Measurements from ENCODE around the gene CILP. TPM values are rescaled to one million over a fixed set of nuclear protein-coding genes. Genes with fewer than 3 reads are reported as not detected.
"Not testable (repeated sequence)": the region's sequence is repeated elsewhere in the genome, so short reads cannot be mapped to it uniquely, and the experiment has no call there.

The CILP gene
- total RNA-seq, 1 donor from 2014 or later, result not detected

DNA sequence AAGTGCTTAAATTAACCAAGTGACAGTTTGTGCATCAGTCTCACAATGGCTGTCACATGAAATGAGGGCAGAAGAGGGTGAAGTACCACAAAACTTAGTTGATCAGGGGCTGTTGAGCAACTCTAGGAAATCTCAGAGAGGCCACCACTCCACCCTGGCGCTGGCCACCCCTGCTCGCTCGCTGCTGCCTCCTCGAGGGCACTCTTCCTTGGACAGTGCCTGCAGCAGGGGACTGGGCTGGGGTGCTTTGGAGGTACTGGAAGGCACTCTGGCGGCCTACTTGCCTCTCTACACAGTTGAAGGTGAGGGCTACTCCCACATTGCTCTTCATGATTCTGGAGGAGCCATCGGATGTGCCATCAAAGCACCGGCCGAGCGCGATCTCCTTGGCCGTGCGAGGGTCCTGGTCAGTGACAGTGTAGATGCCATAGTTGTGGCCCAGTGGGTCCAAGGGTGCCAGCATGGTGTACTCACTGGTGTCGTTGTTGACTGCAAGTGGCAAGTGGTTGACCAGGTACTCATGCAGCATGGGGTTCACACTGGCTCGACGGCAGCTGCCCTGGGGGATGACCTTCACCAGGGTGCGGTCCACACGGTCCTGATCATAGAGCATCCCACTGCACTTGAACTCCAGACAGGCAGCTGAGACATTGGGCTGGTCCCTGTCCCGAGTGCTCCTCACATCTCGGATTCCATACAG lies 14.5 kb downstream of the CILP start:
- no peak for DNase-seq (ENCODE audit: low read depth in 2 of 2)

DNA sequence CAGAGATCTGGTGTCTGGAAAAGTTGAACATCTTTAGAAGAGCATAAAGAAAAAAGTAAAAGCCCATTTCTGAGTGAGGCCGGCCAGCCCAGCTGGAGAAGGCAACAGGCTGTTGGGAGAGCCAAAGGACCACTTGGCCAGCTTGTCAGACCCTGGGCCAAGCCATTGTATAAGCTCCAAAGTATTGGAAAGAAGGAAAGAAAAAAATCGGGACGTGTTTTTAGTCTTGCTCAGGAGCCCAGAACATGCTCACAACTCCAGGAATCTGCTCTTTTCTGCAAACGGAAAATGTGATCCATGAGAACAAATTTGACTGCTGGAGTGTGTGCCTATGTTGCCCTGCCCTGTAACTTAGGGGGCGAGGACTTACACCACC lies 15.7 kb downstream of the CILP start:
- no peak for DNase-seq (ENCODE audit: low read depth in 2 of 2)

GRCh38 chr15:65194826-65195547 lies 16.3 kb downstream of the CILP start:
- DNase-seq (ENCODE audit: low read depth in 2 of 2), result no peak

GRCh38 chr15:65192016-65192415 lies 19.3 kb downstream of the CILP start:
- peak in 1 of 2 donors; percentile 49 for DNase-seq (ENCODE audit: low read depth in 2 of 2)

DNA sequence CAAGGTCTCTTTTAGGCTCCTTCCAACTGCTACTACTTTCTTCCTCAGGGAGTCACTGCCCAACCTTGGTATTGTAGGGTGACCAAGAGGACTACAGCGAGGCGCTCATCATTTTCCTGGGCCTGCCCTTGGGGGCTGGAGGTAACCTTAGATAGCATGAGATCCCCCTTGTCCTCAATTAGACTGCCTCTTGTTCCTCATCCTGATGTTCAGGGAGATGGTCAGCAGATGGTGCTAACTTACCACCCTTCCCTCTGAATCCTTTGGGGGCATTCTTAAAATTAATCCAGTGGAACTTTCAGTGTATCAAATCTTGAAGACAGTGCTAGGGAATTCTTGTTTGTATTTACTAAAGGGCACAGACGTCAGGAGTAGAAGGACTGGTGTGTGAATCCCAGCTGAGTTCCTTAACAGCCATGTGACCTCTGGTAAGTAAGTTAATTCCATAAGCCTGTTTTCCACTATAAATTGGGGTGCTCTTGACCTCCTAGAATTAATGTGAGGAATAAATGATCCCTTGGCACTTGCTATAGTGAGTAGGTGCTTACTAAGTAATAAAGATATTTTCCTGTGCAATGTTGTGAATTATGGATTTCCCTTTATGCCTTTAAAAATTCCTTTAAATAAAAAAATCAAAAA lies 22.1 kb downstream of the CILP start:
- DNase-seq (ENCODE audit: low read depth in 2 of 2), result peak; percentile 39 to 61

- not testable (repeated sequence) for DNase-seq (ENCODE audit: low read depth in 2 of 2)
Measured at GRCh38 chr15:65188472-65188871, 22.8 kb downstream of the CILP start.

GRCh38 chr15:65184868-65185717 lies 26.2 kb downstream of the CILP start, which contains the start of gene CLPX:
Gene CLPX, minus strand, starts transcription at chr15:65185342. Its CDS starts 189 bp downstream, at chr15:65185153.
- DNase-seq (ENCODE audit: low read depth in 2 of 2), result peak; percentile 88 to 91

GRCh38 chr15:65184305-65184867 lies 26.9 kb downstream of the CILP start:
- peak; percentile 46 to 75 for DNase-seq (ENCODE audit: low read depth in 2 of 2)

DNA sequence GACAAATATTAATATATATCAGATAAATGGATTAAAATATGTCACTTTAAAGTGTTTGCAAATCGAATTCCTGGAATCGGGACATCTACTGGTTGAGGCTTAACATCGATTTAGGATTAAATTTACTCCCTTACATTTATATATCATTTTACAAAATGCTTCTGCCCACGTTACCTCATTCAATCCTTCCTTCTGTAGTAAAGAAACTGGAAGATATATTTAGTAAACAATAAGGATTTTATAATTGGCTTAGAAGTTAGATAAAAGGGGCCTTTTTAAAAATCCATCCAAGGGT lies 27.5 kb downstream of the CILP start:
- no peak for DNase-seq (ENCODE audit: low read depth in 2 of 2)

GRCh38 chr15:65182538-65182937 lies 28.7 kb downstream of the CILP start:
- DNase-seq (ENCODE audit: low read depth in 2 of 2), result no peak

DNA sequence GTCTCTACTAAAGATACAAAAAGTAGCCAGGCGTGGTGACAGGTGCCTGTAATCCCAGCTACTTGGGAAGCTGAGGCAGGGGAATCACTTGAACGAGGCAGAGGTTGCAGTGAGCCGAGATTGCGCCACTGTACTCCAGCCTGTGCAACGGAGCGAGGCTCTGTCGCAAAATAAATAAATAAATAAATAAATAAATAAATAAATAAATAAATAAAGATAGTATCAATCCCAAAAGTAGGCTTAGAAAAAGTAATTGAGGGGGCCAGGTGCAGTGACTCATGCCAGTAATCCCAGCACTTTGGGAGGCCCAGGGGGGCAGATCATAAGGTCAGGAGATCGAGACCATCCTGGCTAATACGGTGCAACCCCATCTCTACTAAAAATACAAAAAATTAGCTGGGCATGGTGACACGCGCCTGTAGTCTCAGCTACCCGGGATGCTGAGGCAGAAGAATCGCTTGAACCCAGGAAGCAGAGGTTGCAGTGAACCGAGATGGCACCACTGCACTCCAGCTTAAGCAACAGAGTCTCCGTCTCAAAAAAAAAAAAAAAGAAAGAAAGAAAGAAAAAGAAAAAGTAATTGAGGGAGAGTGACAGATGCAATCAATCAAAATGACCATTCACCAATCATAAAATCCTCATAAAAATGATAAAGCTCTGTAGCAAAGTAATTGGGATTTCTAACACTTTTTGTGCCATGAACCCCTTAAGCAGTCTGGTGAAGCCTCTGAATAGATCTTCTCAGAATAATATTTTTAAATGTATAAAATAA lies 29.5 kb downstream of the CILP start:
- DNase-seq (ENCODE audit: low read depth in 2 of 2), result not testable (repeated sequence)

DNA sequence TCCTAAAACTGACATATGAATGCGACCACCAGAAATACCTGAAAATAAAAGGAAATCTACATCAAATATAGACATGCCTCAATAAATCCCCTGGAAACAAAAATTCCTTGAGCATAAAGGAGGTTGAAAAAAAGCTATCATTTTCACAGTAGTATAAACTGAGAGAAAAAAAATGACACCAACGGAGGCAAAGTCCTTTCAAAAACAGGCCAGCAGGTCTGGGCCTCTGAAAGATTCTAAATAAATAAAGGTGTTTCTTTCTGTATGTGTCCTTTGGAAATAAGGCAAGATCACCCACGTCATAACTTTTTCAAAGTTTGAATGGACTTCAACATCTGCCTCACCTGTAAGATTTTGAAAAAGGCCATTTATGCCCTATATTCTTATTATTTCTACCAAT lies 31.1 kb downstream of the CILP start:
- no peak for DNase-seq (ENCODE audit: low read depth in 2 of 2)

- no peak for DNase-seq (ENCODE audit: low read depth in 2 of 2)
Measured at GRCh38 chr15:65177901-65178300, 33.4 kb downstream of the CILP start.

DNA sequence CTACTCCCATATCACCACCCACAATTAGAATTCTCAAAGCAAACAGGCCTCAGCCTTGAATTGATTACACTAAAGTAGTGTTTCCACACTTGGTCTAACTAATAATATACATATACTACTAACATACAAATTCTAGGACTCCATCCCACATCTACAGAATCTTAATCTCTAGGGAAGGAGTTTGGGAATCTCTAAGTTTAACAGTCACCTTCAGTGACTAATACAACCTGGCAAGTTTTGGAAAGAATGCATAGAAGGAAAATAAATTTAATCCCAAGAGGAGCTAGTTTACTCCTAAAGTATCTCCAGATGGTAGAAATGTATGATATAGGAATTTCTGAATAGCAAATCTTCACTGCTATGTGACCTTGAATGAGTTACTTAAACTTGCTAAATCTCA lies 35.2 kb downstream of the CILP start:
- DNase-seq (ENCODE audit: low read depth in 2 of 2), result no peak

GRCh38 chr15:65175511-65175910 lies 35.8 kb downstream of the CILP start:
- no peak for DNase-seq (ENCODE audit: low read depth in 2 of 2)

GRCh38 chr15:65174509-65174908 lies 36.8 kb downstream of the CILP start:
- DNase-seq (ENCODE audit: low read depth in 2 of 2), result no peak

GRCh38 chr15:65172531-65172930 lies 38.7 kb downstream of the CILP start:
- DNase-seq (ENCODE audit: low read depth in 2 of 2), result no peak

GRCh38 chr15:65171428-65171827 lies 39.8 kb downstream of the CILP start:
- DNase-seq (ENCODE audit: low read depth in 2 of 2), result no peak

GRCh38 chr15:65165875-65166274 lies 45.4 kb downstream of the CILP start:
- no peak for DNase-seq (ENCODE audit: low read depth in 2 of 2)

- no peak for DNase-seq (ENCODE audit: low read depth in 2 of 2)
Measured at GRCh38 chr15:65164139-65164538, 47.1 kb downstream of the CILP start.

DNA sequence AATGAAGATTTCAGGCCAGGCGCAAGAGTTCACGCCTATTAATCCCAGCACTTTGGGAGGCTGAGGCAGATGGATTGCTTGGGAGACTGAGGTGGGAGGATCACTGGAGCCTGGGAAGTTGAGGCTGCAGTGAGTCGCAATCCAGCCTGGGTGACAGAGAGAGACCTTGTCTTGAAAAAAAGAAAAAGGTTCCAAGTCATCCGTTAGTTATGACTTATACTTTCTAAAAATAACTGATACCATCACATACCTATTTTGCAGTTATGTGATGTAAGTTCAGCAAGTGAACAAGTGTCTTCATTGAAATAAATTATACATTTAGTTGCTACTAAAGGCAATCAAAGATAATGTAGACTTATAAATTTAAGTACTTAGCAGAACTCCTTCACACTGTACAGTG lies 48.2 kb downstream of the CILP start:
- no peak for DNase-seq (ENCODE audit: low read depth in 2 of 2)
